ENCODE results near the gene SBNO1.
"Not testable (repeated sequence)": the region's sequence is repeated elsewhere in the genome, so short reads cannot be mapped to it uniquely, and the experiment has no call there.

The SBNO1 gene

GRCh38 chr12:123364532-123365024 lies at the start of gene SBNO1:
SBNO1 (minus strand) TSS chr12:123364847; CDS start chr12:123350441, 14,406 bp downstream.
- peak; percentile 75 to 82 for DNase-seq (ENCODE audit: low read depth in 2 of 2, low spot score in 1 of 2)

GRCh38 chr12:123410041-123410412 lies 45.4 kb upstream of the SBNO1 start:
- DNase-seq (ENCODE audit: low read depth in 2 of 2, low spot score in 1 of 2): no peak

- not testable (repeated sequence) for DNase-seq (ENCODE audit: low read depth in 2 of 2, low spot score in 1 of 2)
Measured at GRCh38 chr12:123409284-123410040, 44.8 kb upstream of the SBNO1 start.

- DNase-seq (ENCODE audit: low read depth in 2 of 2, low spot score in 1 of 2): not testable (repeated sequence)
Measured at GRCh38 chr12:123408619-123409018, 44.0 kb upstream of the SBNO1 start.

GRCh38 chr12:123407934-123408333 lies 43.3 kb upstream of the SBNO1 start:
- DNase-seq (ENCODE audit: low read depth in 2 of 2, low spot score in 1 of 2): not testable (repeated sequence)

GRCh38 chr12:123407269-123407668 lies 42.6 kb upstream of the SBNO1 start:
- DNase-seq (ENCODE audit: low read depth in 2 of 2, low spot score in 1 of 2): not testable (repeated sequence)

- DNase-seq (ENCODE audit: low read depth in 2 of 2, low spot score in 1 of 2): no peak
Measured at GRCh38 chr12:123404581-123404980, 39.9 kb upstream of the SBNO1 start.

- DNase-seq (ENCODE audit: low read depth in 2 of 2, low spot score in 1 of 2): no peak
Measured at GRCh38 chr12:123401753-123402683, 37.4 kb upstream of the SBNO1 start.

- DNase-seq (ENCODE audit: low read depth in 2 of 2, low spot score in 1 of 2): no peak
Measured at GRCh38 chr12:123399255-123399617, 34.6 kb upstream of the SBNO1 start.

GRCh38 chr12:123398550-123399254 lies 34.1 kb upstream of the SBNO1 start:
- no peak for DNase-seq (ENCODE audit: low read depth in 2 of 2, low spot score in 1 of 2)

GRCh38 chr12:123398177-123398549 lies 33.5 kb upstream of the SBNO1 start:
- DNase-seq (ENCODE audit: low read depth in 2 of 2, low spot score in 1 of 2): no peak

GRCh38 chr12:123397400-123397799 lies 32.8 kb upstream of the SBNO1 start:
- DNase-seq (ENCODE audit: low read depth in 2 of 2, low spot score in 1 of 2): no peak

- DNase-seq (ENCODE audit: low read depth in 2 of 2, low spot score in 1 of 2): no peak
Measured at GRCh38 chr12:123396954-123397353, 32.3 kb upstream of the SBNO1 start.

GRCh38 chr12:123396543-123396942 lies 31.9 kb upstream of the SBNO1 start:
- DNase-seq (ENCODE audit: low read depth in 2 of 2, low spot score in 1 of 2): no peak

GRCh38 chr12:123395236-123395635 lies 30.6 kb upstream of the SBNO1 start:
- no peak for DNase-seq (ENCODE audit: low read depth in 2 of 2, low spot score in 1 of 2)

- no peak for DNase-seq (ENCODE audit: low read depth in 2 of 2, low spot score in 1 of 2)
Measured at GRCh38 chr12:123393747-123394146, 29.1 kb upstream of the SBNO1 start.

- no peak for DNase-seq (ENCODE audit: low read depth in 2 of 2, low spot score in 1 of 2)
Measured at GRCh38 chr12:123391546-123392343, 27.1 kb upstream of the SBNO1 start.

GRCh38 chr12:123390498-123391426 lies 26.1 kb upstream of the SBNO1 start:
- no peak for DNase-seq (ENCODE audit: low read depth in 2 of 2, low spot score in 1 of 2)

GRCh38 chr12:123389560-123390351 lies 25.1 kb upstream of the SBNO1 start:
- DNase-seq (ENCODE audit: low read depth in 2 of 2, low spot score in 1 of 2): no peak

Data from stimulated activated CD8-positive, alpha-beta memory T cell treated with anti-CD3 and anti-CD28 coated beads, Interleukin-4, amount 100 ng/mL, for 4 hours (primary cell).